GM19023 (cell line): ENCODE measurements around the gene ZBED5.
"Not testable (repeated sequence)": the region's sequence is repeated elsewhere in the genome, so short reads cannot be mapped to it uniquely, and the experiment has no call there.

Experiments
- ATAC-seq: cut with Tn5 transposase; IDR thresholded peaks from one replicate; pipeline ENCODE4 v1.9.1; 2021; ENCODE audit warnings: mild to moderate bottlenecking, moderate library complexity; ENCODE audit not compliant: unreplicated experiment

ZBED5 gene

GRCh38 chr11:10844356-10844755, 13.5 kb downstream of the ZBED5 start:
- ATAC-seq: no peak

- ATAC-seq: no peak
Observed at GRCh38 chr11:10838881-10839280, 19.0 kb downstream of the ZBED5 start.

- ATAC-seq: no peak
Observed at GRCh38 chr11:10838083-10838482, 19.8 kb downstream of the ZBED5 start.

DNA sequence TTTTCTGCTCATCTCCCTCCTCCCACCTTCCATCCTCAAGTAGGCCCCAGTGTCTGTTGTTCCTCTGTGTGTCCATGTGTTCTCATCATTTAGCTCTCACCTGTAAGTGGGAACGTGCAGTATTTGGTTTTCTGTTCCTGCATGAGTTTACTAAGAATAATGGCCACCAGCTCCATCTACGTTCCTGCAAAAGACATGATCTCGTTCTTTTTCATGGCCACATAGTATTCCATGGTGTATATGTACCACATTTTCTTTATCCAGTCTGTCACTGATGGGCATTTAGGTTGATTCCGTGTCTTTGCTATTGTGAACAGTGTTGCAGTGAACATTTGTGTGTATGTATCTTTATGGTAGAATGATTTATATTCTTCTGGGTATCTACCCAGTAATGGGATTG, 21.0 kb downstream of the ZBED5 start:
- not testable (repeated sequence) for ATAC-seq

- no peak for ATAC-seq
Observed at GRCh38 chr11:10829139-10829538, 28.7 kb downstream of the ZBED5 start.

GRCh38 chr11:10828402-10828801, 29.5 kb downstream of the ZBED5 start:
- ATAC-seq: no peak

DNA sequence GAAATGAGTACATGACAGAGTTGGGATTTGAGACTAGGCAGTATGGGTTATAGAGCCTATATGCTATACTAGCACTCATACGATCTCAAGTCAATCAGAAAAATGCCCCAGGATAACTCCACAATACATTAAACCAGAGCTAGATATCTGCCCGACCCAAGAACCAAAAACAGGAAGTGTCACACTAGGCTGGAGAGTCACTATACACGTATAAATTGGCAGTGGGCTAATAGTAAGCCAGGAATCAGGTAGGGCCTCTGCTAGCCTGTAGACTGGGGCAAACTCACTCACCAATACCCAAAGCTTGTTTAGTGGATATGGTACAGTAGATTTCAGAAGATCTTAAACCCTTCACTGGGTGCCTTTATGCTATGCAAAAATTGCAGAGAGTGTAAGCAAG, 33.0 kb downstream of the ZBED5 start:
- no peak for ATAC-seq

DNA sequence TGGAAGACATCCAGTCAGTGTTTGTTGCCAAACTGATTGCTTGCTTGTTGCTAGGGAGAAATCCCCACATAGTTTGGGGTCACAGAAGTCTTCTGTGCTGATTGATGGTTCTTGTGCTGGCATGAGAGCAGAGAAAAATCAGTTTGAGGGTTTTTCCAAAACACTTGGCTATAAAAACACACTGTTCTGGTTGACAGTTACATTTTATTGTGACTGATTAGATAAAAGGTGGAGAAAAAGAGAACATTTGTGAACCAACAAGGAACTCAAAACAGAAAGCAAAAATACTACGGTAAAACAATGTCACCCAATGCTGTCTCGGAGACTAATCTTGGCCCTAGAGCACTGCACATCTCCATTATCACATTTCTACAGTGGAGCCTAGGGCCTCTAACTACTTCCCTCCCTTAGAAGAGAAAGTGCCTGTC, 34.7 kb downstream of the ZBED5 start:
- no peak for ATAC-seq

DNA sequence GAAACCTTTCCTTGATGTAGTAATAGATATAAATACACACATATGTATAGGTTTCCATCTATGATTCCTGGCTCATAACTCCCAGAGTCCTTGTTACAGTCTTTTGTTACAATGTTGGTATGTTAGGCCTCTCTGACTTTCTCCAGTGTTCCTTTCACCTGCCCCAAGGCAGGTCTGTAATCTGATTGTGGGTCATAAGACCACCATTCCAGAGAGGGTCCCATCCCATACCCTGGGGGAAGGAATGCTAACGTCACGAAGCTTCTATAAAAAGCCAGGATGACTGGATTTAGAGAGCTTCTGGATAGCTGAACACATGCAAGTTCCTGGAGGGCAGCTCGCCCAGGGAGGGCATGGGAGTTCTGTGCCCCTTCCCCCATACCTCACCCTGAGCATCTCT, 35.4 kb downstream of the ZBED5 start:
- not testable (repeated sequence) for ATAC-seq

GRCh38 chr11:10818594-10818993, 39.3 kb downstream of the ZBED5 start:
- no peak for ATAC-seq

DNA sequence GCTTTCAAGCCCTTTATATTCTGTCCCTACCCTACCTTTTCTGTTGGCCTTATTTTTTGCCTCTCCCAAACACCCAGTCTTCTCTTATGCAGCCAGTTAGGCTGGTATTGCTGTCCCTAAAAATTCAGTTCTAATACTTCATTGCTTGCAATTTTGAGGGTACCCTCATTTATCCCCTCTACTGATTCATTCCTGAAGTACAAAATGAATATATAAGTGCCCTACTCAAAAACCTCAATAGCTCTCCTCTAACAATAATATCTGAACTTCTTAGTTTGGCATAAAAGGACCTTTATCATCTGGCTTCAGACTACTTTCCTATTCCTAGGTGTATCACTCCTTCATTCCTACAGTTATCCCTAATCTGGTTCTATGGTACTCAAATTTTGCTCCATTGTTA, 43.9 kb downstream of the ZBED5 start:
- ATAC-seq: no peak

GRCh38 chr11:10809373-10810160, 48.3 kb downstream of the ZBED5 start:
- peak; percentile 19 for ATAC-seq

GRCh38 chr11:10808553-10809372, 49.1 kb downstream of the ZBED5 start, which contains the start of gene EIF4G2:
Gene EIF4G2 (minus strand): TSS chr11:10808926.
- ATAC-seq: peak; percentile 94

DNA sequence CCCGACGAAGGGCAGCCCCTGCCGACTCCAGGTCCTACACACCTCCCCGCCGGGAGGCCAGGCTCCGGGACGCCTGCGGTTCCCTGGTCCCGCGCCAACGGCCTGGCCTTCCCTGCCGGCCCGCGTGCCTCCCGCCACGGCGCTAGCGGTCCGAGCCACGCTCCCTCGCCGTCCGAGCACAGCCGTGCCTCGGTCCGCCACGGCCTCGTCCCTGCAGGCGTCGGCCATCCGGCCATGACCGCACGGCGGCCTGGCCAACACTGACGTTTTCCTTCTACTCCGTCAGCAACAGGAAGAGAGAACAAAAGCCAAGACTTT, 49.7 kb downstream of the ZBED5 start:
- no peak for ATAC-seq

- no peak for ATAC-seq
Observed at GRCh38 chr11:10807493-10808234, 50.2 kb downstream of the ZBED5 start.

GRCh38 chr11:10806206-10806605, 51.6 kb downstream of the ZBED5 start:
- no peak for ATAC-seq

DNA sequence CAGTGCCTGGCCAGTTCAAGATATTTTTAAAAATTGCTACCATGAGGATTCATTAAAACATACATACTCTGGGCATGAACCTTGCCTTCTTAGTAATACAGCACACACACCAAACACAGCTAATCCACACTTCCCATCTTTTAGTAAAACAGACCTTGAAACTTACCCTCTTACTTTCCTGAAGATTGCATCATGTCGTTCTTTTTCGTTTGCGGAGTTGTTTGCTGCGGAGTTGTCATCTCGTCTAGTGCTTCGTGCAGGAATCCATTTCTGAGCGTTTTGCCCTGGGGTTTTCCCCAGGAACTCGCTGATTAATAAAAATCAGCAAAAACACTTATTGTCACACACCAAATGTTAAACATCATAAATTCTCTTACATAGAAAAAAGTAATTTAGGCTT, 52.1 kb downstream of the ZBED5 start:
- ATAC-seq: no peak

- ATAC-seq: no peak
Observed at GRCh38 chr11:10803676-10804075, 54.2 kb downstream of the ZBED5 start.
